GM12872 (cell line): Measurements from ENCODE around the gene LYPD6B.

ENCODE experiments used
- TF ChIP-seq, protein P1 (sequence below): IDR thresholded peaks from 3 replicates; pipeline ENCODE4 v1.5.1; 2011; ENCODE audit warnings: low read depth, mild to moderate bottlenecking, low read length, moderate library complexity; ENCODE audit not compliant: insufficient read depth

LYPD6B gene

DNA sequence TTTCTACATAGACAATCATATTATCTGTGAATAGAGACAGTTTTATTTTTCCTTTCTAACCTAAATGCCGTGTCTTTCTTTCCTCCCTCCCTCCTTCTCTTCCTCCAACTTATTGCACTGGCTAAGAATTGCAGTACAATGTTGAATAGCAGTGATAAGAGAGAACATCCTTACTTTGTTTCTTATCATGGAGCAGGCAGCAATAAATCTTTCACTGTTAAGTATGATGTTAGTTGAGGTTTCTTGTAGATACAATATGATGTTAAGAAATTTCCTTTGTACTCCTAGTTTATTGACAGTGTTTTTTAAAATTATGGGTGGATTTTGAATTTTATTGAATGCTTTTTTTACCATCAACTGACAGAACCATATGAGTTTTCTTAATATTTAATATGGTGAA is 6.0 kb downstream of the LYPD6B start:
- TF ChIP-seq, protein P1, sequence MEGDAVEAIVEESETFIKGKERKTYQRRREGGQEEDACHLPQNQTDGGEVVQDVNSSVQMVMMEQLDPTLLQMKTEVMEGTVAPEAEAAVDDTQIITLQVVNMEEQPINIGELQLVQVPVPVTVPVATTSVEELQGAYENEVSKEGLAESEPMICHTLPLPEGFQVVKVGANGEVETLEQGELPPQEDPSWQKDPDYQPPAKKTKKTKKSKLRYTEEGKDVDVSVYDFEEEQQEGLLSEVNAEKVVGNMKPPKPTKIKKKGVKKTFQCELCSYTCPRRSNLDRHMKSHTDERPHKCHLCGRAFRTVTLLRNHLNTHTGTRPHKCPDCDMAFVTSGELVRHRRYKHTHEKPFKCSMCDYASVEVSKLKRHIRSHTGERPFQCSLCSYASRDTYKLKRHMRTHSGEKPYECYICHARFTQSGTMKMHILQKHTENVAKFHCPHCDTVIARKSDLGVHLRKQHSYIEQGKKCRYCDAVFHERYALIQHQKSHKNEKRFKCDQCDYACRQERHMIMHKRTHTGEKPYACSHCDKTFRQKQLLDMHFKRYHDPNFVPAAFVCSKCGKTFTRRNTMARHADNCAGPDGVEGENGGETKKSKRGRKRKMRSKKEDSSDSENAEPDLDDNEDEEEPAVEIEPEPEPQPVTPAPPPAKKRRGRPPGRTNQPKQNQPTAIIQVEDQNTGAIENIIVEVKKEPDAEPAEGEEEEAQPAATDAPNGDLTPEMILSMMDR: no peak

- TF ChIP-seq, protein P1: no peak
Observed at GRCh38 chr2:149047118-149047517, 8.6 kb downstream of the LYPD6B start.

GRCh38 chr2:149049142-149049541 is 10.6 kb downstream of the LYPD6B start:
- TF ChIP-seq, protein P1: no peak

GRCh38 chr2:149050188-149050587 is 11.7 kb downstream of the LYPD6B start:
- TF ChIP-seq, protein P1: no peak

GRCh38 chr2:149055751-149056150 is 17.3 kb downstream of the LYPD6B start:
- TF ChIP-seq, protein P1: no peak

DNA sequence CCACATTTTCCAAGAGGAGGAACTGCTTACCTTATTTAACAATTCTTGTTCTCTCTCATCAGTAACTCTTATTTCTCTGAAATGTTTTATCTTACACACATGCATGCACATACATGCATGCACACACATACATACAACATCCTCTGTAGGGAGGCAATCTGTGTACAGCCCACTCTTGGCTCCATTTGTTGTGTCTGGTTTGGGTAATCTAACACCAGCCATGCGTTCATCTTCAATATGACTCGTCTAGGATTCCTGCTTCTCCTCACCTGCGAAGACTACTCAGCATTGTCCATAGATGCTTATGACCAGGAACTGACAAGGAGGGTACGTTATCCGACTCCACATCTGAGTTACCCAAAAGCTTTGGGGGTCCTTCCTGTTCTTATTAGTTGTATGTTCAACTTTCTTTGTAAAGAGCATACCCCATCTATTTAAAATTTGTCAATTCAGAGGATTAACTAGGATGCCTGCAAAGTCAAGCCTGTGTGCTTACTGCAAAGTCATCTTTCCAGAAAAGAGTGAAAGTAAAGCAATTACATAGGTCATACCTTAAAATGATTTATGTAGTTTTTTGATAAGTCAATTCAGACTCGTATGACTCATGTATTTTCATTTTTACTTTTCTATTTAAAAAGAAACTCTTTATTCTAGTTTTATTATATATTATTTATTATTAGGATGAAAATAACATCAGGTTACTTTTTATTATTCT is 18.2 kb downstream of the LYPD6B start:
- TF ChIP-seq, protein P1: no peak

DNA sequence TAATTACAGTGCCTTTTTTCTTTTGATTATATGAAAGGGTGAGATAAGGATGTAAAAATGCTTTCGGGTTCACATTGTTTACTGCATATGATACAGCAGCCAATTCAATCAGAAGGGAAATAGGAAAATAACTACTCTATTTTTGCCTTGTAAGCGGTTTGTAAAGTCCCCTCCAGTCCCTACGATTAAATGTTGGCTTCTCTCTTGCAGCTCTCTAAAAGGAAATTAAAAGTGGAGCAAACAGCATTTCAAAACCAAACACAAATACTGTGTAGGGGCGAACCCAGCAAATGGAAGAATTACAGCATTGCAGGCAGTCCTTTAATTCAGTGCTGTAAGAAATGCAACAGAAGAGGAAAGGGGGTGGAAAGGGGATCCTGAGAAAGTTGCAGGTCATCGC is 18.9 kb downstream of the LYPD6B start:
- TF ChIP-seq, protein P1: no peak

GRCh38 chr2:149058936-149059335 is 20.4 kb downstream of the LYPD6B start:
- TF ChIP-seq, protein P1: no peak
